ENCODE measurements around the gene TOR1A.
"Not testable (repeated sequence)": the region's sequence is repeated elsewhere in the genome, so short reads cannot be mapped to it uniquely, and the experiment has no call there.

Gene TOR1A

DNA sequence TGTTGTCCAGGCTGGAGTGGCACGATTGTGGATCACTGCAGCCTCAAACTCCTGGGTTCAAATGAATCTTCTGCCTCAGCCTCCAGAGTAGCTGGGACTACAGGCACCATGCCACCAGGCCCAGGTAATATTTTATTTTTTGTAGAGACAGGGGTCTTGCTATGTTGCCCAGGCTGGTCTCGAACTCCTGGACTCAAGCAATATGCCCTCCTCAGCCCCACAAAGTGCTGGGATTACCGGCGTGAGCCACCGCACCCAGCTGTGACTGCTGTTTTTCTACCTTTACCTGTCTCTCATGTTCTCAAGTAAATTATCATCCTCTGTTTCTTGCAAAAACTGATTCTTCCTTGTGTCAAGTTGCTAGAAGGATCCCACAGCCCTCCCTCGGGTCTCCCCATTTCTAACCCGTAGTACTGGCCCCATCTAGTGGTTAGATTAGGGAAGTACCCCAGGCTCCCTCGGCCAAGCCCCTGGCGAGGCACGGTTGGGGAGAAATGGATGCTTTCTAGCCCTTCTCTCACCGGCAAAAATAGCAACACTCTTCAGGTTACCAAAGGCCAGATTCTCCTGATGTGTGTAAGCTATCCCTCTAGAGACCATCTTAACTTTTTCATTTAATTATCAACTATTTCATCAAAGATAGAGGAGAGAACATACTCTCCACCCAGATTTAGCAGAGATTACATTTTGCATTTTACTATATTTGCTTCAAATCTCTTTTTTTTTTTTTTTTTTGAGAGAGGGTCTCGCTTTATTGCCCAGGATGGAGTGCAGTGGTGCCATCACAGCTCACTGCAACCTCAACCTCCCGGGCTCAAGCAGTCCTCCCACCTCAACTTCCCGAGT is 40.2 kb downstream of the TOR1A start:
- peak; percentile 51 to 66 for DNase-seq (ENCODE audit: low read depth in 2 of 2)

DNA sequence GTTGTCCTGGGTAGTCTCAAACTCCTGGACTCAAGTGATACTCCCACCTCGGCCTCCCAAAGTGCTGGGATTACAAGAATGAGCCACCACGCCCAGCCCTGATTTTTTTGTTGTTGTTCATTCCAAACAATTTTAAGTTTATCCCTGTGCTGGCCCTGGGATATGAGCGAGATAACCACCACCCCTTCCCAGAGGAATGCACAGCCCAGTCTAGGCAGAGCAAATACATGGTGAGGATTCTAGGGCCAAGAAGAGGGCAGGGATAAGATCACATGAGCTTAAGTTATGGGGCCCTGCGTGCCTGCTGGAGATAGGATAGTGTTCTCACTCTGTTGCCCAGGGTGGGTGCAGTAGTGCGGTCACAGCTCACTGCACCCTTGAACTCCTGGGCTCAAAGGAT is 42.0 kb downstream of the TOR1A start:
- no peak for DNase-seq (ENCODE audit: low read depth in 2 of 2)

DNA sequence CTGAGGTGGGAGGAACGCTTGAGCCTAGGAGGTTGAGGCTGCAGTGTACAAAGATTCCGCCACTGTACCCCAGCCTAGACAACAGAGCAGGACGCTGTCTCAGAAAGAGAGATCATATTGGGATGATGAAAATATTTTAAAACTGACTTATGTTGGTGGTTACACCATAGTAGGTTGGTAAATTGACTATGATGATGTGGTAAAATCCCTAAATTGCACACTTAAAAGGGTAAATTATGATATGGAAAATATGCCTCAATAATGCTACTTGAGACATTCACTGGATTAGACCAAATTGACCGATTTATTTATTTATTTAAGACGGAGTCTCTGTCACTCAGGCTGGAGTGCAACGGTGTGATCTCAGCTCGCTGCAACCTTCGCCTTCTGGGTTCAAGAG is 42.8 kb downstream of the TOR1A start:
- no peak for DNase-seq (ENCODE audit: low read depth in 2 of 2)

GRCh38 chr9:129779560-129780190 is 44.3 kb downstream of the TOR1A start:
- no peak for DNase-seq (ENCODE audit: low read depth in 2 of 2)

GRCh38 chr9:129778469-129778868 is 45.5 kb downstream of the TOR1A start:
- no peak for DNase-seq (ENCODE audit: low read depth in 2 of 2)

DNA sequence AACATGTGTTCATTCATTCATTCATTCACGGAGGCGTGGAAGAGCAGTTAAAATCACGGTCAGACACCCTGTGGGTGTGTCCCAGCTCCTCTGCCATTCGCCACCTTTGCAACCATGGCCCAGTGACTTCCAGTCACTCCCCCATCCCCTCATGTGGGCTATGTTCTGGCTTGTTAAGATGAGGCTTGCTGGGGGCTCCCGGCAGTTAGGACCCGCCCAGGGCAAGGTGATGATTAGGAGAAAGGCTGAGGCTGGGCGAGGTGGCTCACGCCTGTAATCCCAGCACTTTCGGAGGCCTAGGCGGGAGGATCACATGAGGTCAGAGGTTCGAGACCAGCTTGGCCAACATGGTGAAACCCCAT is 46.2 kb downstream of the TOR1A start:
- DNase-seq (ENCODE audit: low read depth in 2 of 2) = no peak

DNA sequence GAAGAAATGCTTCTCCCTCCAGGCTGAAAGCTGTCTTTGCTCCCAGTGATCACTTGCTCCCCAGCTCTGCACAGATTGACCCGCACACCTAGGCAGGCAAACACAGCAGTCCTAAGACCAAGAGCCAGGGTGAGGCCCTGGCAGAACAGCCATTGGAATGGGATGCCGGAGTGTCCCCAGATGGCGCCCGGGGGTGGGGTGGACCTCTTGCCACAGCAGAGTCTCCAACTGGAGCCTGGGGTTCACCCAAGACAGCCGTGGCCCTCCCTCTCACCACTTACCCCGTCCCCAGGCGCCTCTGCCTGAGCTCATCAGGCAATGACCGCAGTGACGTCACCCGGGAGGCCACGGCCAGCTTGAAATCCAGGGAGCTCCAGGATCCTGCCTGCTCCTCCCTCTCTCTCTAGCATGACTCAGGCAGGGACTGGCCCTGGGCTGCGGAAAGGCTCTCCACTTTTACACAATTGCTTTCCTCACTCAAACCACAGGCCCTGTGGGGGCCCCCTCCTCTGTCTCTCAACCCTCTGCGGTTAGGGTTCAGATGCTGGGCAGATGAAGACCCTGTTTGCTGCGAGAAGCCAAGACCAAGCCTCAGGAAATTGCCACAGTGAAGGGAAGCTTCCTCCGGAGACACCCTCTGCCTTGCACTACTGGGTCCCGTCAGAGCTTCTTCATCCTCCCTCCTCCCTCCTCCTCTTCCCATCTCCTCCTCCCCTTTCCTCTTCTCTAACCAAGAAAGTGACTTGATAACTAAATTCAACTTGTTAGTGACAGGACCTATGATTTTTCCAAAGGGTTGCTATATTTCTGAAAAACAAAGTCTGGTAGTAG is 46.8 kb downstream of the TOR1A start:
- DNase-seq (ENCODE audit: low read depth in 2 of 2) = peak; percentile 2 to 59

DNA sequence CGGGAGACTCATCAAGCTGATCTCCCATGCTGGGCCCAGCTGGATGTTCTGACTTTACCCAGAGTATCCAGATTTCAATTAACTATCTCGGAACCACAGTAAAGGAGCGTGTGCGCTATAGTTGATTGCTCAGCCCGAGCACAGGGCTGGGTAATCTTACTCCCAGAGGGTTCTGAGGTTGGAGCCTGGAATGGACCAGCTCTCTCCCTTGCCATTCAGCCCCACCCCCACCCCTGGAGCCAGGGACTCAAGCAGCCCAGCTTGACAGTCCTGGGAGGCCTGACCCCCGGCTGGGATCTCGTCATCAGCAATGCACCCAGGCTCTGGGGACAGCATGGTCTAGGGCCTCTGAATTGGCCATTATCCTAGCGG is 47.4 kb downstream of the TOR1A start:
- DNase-seq (ENCODE audit: low read depth in 2 of 2) = no peak

DNA sequence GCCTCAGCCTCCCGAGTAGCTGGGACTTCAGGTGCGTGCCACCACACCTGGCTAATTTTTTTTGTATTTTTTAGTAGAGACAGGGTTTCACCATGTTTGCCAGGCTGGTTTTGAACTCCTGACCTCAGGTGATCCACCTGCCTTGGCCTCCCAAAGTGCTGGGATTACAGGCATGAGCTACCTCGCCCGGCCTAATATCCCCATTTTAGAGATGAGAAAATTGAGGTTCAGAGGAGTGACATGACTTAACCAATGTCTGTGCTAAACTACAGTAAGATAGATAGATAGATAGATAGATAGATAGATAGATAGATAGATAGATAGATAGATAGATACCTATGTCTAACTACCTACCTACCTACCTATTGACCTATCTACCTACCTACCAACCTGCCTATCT is 47.8 kb downstream of the TOR1A start:
- DNase-seq (ENCODE audit: low read depth in 2 of 2) = not testable (repeated sequence)

GRCh38 chr9:129775448-129775798 is 48.5 kb downstream of the TOR1A start:
- no peak for DNase-seq (ENCODE audit: low read depth in 2 of 2)

DNA sequence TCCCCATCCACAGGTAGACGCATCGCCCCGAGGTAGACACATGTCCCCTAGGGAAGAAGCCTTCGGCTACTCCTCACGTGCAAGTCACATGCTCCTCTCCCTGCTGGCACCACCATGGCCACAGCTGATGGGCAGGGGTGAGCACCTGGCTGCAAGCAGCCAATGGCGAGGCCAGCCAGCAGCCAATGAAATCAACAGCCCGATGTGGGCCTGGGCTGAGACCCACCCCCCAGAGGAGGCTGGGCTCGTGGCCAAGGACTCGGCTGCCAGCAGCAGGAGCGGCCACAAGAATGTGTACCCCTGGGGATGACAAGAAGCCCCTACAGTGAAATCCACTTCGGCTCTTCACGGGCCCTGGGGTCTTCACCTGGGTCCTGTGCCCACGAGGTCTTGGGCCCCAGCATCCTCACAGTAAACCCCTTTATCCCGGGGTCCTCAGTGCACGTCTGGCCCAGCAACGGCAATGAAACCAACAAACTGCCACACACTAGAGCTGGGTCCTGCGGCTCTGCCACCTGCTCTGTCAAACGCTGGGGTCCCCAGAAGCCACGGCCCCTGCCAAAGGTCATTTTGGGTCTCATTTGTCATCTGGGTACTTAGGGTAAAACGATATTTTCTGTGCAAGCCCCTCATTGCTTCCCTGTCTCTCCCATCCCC is 49.0 kb downstream of the TOR1A start:
- no peak for DNase-seq (ENCODE audit: low read depth in 2 of 2)

GRCh38 chr9:129773262-129774048 is 50.5 kb downstream of the TOR1A start:
- no peak for DNase-seq (ENCODE audit: low read depth in 2 of 2)

DNA sequence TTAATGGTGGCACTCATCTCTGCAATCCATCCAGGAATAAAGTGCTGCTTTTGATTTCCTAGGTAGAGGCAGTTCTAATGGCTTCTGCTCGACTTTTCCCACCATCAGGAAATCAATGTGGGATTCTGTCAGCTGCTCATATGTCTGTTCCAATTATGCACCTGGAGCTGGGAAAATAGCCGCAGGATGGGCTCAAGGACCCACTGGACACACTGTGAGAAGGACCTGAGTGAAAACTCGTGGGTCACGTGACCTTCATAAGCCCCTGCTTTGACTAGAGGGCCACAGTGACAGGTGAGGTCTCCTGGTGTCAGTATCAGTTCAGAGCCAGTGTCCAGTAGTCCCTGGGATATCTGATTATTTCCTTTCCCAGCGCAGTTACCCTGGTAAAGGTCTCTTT is 53.2 kb downstream of the TOR1A start:
- DNase-seq (ENCODE audit: low read depth in 2 of 2) = no peak

DNA sequence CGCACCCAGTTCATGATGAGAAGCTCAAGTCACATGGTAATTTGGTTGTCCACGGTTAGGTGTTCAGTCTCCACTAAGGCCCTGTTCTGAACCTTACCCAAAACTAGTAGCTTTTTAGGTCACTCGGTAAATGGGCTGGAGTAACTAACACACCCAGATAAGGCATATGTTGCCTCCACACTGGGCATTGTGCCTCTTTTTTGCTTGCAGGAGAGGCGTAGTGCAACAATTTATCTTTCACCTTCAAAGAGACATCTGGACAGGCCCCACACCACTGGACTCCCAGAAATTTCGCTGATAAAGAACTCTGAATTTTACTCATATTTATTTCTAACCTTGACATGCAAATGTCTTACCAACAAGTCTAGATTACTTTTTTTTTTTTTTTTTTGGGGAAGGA is 54.3 kb downstream of the TOR1A start:
- no peak for DNase-seq (ENCODE audit: low read depth in 2 of 2)

DNA sequence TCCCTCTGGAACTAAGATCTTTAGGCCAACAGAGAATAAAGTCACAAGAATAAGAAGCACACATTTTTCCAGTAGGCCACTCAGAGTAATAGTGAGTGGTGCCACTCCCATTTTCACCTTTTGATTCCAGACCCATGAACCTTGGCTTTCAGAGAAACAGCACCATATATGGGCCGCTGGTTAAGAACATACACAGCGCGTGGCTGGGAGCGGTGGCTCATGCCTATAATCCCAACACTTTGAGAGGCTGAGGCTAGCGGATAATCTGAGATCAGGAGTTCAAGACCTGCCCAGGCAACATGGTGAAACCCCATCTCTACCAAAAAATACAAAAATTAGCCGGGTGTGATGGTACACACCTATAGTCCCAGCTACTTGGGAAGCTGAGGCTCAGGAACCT is 55.5 kb downstream of the TOR1A start:
- no peak for DNase-seq (ENCODE audit: low read depth in 2 of 2)

GRCh38 chr9:129765764-129766317 is 58.1 kb downstream of the TOR1A start:
- DNase-seq (ENCODE audit: low read depth in 2 of 2) = no peak

DNA sequence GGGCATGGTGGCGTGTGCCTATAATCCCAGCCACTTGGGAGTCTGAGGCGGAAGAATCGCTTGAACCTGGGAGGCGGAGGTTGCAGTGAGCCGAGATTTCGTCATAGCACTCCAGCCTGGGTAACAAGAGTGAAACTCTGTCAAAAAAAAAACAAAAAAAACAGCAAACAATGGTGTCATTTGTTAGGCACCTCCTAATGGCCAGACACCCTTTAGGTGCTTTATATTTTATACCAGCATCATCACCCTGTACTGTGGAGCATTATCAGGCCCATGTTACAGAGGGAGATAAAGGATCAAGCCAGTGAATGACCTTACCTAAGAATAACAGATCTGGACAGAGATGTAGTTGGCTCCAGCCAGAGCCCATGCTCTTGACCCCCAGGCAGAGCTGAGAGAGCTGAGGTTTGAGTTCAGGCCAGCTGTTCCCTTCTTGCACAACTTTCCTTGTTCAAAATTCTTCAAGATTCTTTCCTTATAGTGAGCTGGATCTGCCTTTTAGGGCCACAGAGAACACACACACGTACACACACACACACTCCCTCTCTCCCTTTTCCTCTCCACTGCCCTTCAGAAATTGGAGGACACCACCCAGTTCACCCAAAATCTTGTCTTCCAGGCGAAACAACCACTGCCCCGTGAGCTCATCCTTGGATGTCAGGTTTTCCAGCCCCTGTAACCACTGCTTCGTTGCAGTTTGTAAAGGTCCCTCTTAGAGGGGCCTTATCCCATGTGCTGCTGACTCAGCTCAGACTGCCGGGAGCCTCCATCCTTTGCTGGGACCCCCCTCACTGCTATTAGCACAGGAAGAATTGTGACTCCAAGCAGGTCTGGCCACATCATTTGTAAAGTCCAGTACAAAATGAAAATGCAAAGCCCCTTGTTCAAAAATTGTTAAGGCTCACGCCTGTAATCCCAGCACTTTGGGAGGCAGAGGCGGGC is 60.7 kb downstream of the TOR1A start:
- no peak for DNase-seq (ENCODE audit: low read depth in 2 of 2)

Measured in stimulated activated CD4-positive, alpha-beta T cell treated with anti-CD3 and anti-CD28 coated beads, Interleukin-12 subunit alpha, Interleukin-12 subunit beta, amount 100 ng/mL, for 24 hours (primary cell).